NCI-H146 treated with DMSO at 0.1 percent for 48 hours (cell line): ENCODE results near the gene FBXO17.
"Not testable (repeated sequence)": the region's sequence is repeated elsewhere in the genome, so short reads cannot be mapped to it uniquely, and the experiment has no call there.

Experiments
- DNase-seq: peaks from one replicate; lab custom pipeline; 2025; ENCODE audit not compliant: unreplicated experiment; lab: John Stamatoyannopoulos, UW

FBXO17 gene

GRCh38 chr19:38945562-38946228 lies 29.8 kb downstream of the FBXO17 start:
- DNase-seq, result no peak

GRCh38 chr19:38944981-38945506 lies 30.5 kb downstream of the FBXO17 start:
- DNase-seq, result peak; percentile 17

DNA sequence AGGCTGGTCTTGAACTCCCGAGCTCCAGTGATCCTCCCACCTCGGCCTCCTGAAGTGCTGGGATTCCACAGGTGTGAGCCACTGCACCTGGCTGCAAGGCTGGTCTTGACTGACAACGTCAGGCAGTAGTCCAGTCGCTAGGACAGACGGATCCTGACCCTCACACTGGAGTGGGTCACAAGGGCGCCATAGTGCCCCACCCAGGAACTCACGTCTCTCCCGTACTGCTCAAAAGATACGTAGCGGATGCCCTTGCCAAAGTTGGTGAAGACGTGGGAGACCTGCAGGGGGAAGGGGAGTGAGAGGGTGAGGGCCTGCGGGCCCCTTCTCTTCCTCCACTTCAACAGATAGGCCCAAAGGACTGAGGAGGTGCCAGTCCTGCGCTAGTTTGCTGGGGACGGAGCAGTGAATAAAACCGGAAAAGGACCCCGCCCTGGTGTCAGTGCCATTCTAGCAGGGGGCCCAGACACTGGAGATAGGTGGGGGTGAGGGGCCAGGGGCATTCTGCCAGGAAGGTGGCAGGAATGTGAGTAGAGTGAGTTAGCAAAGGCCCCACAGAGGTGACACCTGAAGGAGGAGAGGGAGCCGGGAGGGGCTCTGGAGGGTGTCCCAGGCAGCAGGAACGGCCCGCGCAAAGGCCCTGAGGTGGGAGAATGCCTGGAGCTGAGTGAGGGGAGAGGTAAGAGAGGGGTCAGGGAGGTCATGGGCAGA lies 32.9 kb downstream of the FBXO17 start:
- DNase-seq, result no peak

DNA sequence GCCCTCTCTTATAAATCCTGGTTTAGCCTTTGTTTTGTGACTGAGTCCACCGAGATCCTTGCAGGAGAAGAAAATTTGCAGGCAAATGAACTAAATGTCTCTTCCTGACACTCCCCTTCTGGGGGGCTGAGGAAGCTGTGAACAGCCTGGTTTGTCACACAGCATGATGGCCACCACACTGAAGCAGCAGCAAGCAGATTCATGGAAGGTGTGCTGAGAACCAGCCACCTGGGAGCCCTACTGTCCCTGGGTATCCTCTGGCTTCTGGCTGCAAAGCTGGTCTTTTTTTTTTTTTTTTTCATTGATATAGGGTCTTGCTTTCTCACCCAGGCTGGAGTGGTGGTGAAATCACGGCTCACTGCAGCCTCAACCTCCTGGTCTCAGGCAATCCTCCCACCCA lies 33.6 kb downstream of the FBXO17 start:
- no peak for DNase-seq

DNA sequence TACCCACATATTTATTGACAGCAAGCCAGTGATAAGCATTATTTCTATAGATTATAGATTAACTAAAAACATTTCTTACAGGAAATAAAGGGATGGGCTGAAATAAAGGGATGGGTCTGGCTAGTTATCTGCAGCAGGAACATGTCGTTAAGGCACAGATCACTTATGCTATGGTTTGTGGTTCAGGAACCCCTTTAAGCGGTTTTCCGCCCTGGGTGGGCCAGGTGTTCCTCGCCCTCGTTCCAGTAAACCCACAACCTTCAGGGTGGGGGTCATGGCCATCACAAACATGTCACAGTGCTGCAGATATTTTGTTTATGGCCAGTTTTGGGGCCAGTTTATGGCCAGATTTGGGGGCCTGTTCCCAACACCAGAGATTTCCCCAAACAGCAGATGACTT lies 34.1 kb downstream of the FBXO17 start:
- DNase-seq, result not testable (repeated sequence)

GRCh38 chr19:38939957-38940356 lies 35.6 kb downstream of the FBXO17 start:
- no peak for DNase-seq

GRCh38 chr19:38933544-38933943 lies 42.0 kb downstream of the FBXO17 start:
- DNase-seq, result no peak

- DNase-seq, result peak; percentile 9
Observed at GRCh38 chr19:38932425-38933179, 42.9 kb downstream of the FBXO17 start.

DNA sequence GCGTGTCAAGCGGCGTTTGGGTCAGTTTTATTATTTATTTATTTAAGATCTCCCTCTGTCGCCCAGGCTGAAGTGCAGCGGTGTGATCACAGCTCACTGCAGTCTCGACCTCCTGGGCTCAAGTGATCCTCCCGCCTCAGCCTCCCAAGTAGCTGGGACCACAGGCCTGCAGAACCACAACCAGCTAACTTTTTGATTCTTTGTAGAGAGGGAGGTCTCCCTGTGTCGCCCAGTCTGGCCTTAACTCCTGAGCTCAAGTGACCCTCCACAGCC lies 44.1 kb downstream of the FBXO17 start:
- no peak for DNase-seq

GRCh38 chr19:38930776-38931520 lies 44.6 kb downstream of the FBXO17 start, which contains the start of gene MRPS12:
Gene MRPS12 (plus strand): TSS chr19:38930944. CDS start chr19:38931295, 351 bp downstream.
- DNase-seq, result peak; percentile 98

DNA sequence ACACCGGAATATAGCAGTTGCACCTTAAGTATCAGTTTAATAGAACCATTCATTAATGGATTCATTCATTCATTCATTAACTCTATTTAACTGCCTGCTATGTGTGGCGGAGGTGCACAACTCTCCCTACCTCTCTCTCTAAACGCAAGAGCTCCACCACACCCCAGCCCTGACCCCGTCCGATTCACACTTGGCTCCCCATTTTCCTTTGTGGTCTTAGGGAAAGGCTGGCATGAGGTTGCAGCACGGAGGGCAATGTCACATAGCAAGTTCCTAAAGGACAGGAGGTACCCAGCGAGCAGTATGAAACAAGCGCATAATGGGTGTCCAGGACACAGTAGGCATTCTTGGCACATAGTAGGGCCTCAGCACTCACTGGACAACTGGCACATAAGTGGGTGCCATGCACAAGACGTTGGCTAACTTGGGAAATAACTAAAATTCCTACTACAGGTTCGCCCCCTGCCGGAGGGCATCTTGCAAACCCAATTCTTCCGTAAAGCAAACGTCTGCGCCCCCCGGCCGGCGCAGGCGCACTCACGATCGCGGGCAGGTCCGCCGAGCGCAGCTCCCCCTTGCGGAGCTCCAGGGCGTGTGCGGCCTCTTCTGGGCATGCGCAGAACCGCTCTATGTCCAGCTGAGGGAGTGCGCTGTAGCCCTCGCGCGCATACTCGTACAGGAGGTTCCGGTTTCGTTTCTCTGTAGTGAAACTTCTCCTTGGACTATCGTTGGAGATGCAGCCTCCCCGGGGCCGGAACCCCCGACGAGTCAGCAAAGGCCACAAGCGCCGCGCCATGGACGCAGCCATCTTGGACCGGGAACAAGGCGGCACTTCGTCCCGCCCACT lies 45.4 kb downstream of the FBXO17 start, which contains the start of gene SARS2:
TSS of gene SARS2 (minus strand) at position 835 of the 847 bp plus-strand sequence. CDS start at position 808, 27 bp downstream.
- DNase-seq, result peak; percentile 92

DNA sequence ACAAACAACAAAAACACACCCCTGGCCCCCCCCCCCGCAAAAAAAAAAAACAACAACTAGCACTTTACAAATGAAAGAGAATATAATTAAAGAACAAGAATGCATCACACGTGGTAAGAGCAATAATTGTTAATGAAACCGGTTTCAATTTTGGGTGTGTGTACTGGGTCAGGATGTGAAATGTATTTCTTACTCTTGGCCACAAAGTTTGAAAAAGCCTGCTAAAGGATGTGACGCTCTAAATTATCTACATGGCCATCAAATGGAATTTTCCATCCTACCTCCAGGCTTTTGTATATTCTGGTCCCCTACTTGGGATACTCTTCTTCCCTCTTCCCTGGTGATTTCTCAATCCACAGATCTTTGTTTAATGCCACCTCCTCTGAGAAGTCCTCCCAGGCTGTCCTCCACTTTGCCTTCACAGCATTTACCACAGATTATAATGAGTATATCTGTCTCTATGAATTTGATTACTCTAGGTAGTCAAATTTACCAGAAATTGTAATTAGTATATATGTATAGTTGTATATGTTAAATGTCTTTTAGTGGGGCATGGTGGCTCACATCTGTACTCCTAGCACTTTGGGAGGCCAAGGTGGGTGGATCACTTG lies 47.0 kb downstream of the FBXO17 start:
- DNase-seq, result no peak

DNA sequence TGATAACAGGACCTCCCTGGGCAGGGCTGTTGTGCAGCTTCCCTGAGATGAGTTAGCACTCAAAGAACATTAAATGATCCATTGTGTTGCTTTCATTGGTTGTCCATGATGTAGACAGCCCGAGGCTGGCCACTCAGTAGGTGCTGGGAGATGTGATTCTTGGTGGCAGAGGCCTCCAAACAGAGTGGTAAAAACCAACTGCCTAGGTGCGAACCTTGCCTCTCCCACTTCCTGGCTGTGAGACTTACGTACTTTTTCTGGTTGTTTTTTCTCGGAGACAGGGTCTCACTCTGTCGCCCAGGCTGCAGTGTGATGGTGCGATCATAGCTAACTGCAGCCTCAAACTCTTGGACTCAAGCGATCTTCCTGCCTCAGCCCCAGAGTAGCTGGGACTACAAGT lies 51.2 kb downstream of the FBXO17 start:
- no peak for DNase-seq

DNA sequence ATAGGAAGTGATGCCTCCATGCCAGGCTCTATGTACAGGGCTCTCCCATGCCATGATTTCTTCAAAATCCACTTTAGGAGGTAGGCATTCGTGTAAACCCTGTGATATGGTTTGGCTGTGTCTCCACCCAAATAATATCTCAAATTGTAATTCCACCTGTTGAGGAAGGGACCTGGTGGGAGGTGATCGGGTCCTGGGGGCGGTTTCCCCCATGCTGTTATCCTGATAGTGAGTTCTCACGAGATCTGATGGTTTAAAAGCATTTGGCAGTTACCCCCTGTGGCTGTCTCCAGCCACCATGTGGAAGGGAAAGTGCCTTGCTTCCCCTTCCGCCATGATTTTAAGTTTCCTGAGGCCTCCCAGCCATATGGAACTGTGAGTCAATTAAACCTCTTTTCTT lies 53.1 kb downstream of the FBXO17 start:
- DNase-seq, result no peak

GRCh38 chr19:38921420-38922274 lies 53.9 kb downstream of the FBXO17 start:
- no peak for DNase-seq

DNA sequence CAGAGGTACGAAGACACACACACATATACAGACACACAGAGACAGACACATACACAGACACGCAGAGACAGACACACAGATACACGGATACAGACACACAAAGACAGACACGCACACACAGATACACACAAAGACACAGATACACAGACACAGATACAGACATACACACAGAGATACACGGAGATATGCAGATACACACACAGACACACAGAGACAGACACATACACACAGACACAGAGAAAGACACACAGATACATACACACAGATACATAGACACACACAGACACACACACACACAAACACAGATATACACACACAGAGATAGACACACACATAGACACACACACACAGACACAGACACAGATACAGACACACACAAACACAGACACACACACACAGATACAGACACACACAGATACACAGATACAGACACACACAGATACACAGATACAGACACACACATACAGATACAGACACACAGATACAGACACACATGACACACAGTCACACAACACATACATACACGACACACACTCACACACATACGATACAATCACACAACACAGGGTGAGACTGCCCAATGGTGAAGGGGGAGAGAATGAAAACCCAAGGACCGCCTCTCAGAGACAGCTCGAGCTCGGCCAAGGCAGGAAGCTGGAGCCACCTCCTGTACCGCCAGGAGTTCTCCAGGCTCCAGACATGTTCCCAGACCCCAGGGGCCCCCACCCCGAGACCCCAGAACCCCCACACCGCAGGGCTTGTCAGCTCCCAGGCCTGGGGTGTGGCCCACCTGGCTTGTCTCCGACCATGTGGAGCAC lies 54.7 kb downstream of the FBXO17 start:
- no peak for DNase-seq

DNA sequence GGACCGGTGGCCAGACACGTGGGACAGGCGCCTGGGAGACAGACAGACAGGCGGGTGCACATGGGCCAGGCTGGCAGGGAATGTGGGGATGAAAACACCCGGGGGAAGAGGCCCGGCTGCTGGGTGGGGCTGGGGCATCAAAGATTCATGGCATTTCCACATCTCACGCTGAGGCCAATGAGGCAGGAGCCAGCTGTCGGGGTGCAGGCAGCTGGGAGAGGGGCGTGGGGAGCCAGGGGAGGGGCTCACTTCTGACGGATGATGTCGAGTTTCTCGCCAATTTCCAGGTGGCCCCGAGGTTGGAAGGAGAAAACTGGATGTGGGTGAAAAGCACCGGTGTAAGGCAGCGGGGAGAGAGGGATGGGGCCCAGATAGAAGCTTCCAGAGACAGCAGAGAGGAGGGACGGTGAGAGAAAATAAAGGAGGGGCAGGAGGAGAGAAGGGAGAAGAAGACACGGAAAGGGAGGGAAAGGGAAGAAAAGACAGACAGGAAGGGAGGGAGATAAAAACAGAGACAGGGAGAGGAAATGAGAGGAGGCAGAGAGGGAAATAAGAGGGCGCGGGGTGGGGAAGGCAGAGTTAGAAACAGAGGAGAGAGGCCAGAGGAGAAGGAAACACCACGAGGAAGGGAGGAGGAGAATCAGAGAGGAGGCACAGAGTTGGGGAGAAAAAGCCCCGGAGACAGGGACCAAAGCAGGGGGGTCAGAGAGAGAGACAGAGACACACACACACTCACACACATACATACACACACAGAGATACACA lies 55.5 kb downstream of the FBXO17 start:
- no peak for DNase-seq
